DOHH2 (cell line): ENCODE data around the gene FAM131C.

Source experiments
- H3F3A ChIP-seq: fragments of 200-600 bp; sonication (generic), shearing (Covaris generic); 2 replicates; pipeline ENCODE4 v1.6.0; 2016; ENCODE audit warnings: antibody characterized with exemption, mild to moderate bottlenecking; ENCODE audit not compliant: control insufficient read depth, insufficient read depth
- H3K27ac ChIP-seq: fragments of 200-600 bp; sonication (generic); 2 replicates; pipeline ENCODE4 v1.5.1; 2014; ENCODE audit warnings: low read depth, mild to moderate bottlenecking, low read length, moderate library complexity
- H3K27me3 ChIP-seq: fragments of 200-600 bp; sonication (generic); 2 replicates; pipeline ENCODE4 v1.6.1; 2014; ENCODE audit warnings: mild to moderate bottlenecking, low read length, mixed read lengths; ENCODE audit not compliant: control insufficient read depth
- H3K36me3 ChIP-seq: fragments of 200-600 bp; sonication (generic); 2 replicates; pipeline ENCODE4 v1.6.1; 2014; ENCODE audit warnings: mild to moderate bottlenecking, low read length, moderate library complexity, mixed read lengths; ENCODE audit not compliant: control insufficient read depth
- H3K4me1 ChIP-seq: fragments of 200-600 bp; sonication (generic); 2 replicates; pipeline ENCODE4 v1.6.1; 2014; ENCODE audit warnings: mild to moderate bottlenecking, low read length, mixed read lengths; ENCODE audit not compliant: control insufficient read depth
- H3K4me2 ChIP-seq: fragments of 200-600 bp; sonication (generic); 2 replicates; pipeline ENCODE4 v1.6.0; 2014; ENCODE audit warnings: mild to moderate bottlenecking, low read length, moderate library complexity
- H3K4me3 ChIP-seq: fragments of 200-600 bp; sonication (generic); 2 replicates; pipeline ENCODE4 v1.5.1; 2014; ENCODE audit warnings: mild to moderate bottlenecking, low read length, mixed read lengths
- H3K79me2 ChIP-seq: fragments of 200-600 bp; sonication (generic); 2 replicates; pipeline ENCODE4 v1.6.1; 2014; ENCODE audit warnings: mild to moderate bottlenecking, low read length, mixed read lengths; ENCODE audit not compliant: control insufficient read depth
- H3K9me2 ChIP-seq: fragments of 200-600 bp; sonication (generic); replicated peaks from 2 replicates; pipeline ENCODE4 v1.6.1; 2014; ENCODE audit warnings: mild to moderate bottlenecking, low read length, mixed read lengths; ENCODE audit not compliant: control insufficient read depth
- H3K9me3 ChIP-seq: fragments of 200-600 bp; sonication (generic); 2 replicates; pipeline ENCODE4 v1.6.1; 2014; ENCODE audit warnings: antibody characterized with exemption, low read length, mixed read lengths; ENCODE audit not compliant: control insufficient read depth, insufficient read depth
- H4K20me1 ChIP-seq: fragments of 200-600 bp; sonication (generic); 2 replicates; pipeline ENCODE4 v1.6.0; 2014; ENCODE audit warnings: low read depth, mild to moderate bottlenecking, antibody characterized with exemption, low read length, moderate library complexity; ENCODE audit not compliant: control insufficient read depth, insufficient read depth
- EZH2phosphoT487 ChIP-seq: fragments of 200-600 bp; sonication (generic); IDR thresholded peaks from 2 replicates; pipeline ENCODE4 v1.6.1; 2017; ENCODE audit warnings: borderline replicate concordance, mild to moderate bottlenecking, antibody characterized with exemption, low read length, moderate library complexity, mixed read lengths
- TF ChIP-seq, protein P1 (sequence below): fragments of 200-600 bp; sonication (generic); IDR thresholded peaks from one replicate; pipeline ENCODE4 v1.5.1; 2014; ENCODE audit warnings: antibody characterized with exemption, mild to moderate bottlenecking, low read depth, low read length; ENCODE audit not compliant: poor library complexity, severe bottlenecking

FAM131C gene

DNA sequence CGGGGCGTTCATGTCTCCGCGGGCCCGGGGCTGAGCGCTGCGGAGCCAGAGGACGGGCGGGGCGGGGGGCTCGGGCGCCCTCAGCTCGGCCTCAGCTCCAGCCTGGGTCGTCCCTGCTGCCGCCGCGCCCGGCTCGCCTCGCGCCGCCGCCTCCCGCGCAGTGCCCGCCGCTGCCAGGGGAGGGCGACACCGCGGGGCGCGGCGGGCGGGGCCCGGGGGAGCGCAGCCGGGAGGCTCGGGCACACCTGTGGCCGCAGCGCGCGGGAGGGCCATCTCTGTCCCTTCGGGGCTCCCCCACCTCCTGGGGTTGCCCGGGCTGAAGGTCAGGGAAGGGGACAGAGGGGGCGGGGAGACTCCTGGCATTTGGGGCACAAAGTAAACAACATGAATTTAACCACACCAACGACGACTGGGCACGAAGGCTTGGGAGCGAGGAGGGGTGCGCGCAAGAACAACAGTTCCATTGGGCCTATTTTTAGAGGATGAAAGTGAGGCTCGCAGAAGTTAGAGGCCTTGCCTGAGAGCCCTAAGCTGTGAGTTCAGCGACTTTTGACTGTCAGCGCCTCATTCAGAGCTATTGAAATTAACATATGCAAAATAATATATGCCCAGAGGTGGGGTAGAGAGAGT, at the start of gene FAM131C:
Gene FAM131C, minus strand, starts transcription at position 162 of the 630 bp plus-strand sequence. CDS start 209 bp downstream, outside the sequence.
- Histone ChIP-seq H3K4me3 (peak within 1 kb of the TSS; percentile 66), H3K27me3 (peaks cover 50% of the 10 kb centered on the region), H3K27ac (no peak within 1 kb of the TSS)

GRCh38 chr1:16122916-16123315, 49.5 kb upstream of the FAM131C start:
- H3K9me3 ChIP-seq = no peaks in the 10 kb centered on the region
- H3K9me2 ChIP-seq = no peaks in the 10 kb centered on the region
- H3K27ac ChIP-seq = no peak overlapping the region
- no peaks in the 10 kb centered on the region for H3F3A ChIP-seq
- no peaks in the 10 kb centered on the region for H3K27me3 ChIP-seq
- no peaks in the 10 kb centered on the region for H3K4me1 ChIP-seq
- H3K79me2 ChIP-seq = no peaks in the 10 kb centered on the region
- H3K4me2 ChIP-seq = no peak overlapping the region
- TF ChIP-seq EZH2phosphoT487 = no peak
- TF ChIP-seq, protein P1, sequence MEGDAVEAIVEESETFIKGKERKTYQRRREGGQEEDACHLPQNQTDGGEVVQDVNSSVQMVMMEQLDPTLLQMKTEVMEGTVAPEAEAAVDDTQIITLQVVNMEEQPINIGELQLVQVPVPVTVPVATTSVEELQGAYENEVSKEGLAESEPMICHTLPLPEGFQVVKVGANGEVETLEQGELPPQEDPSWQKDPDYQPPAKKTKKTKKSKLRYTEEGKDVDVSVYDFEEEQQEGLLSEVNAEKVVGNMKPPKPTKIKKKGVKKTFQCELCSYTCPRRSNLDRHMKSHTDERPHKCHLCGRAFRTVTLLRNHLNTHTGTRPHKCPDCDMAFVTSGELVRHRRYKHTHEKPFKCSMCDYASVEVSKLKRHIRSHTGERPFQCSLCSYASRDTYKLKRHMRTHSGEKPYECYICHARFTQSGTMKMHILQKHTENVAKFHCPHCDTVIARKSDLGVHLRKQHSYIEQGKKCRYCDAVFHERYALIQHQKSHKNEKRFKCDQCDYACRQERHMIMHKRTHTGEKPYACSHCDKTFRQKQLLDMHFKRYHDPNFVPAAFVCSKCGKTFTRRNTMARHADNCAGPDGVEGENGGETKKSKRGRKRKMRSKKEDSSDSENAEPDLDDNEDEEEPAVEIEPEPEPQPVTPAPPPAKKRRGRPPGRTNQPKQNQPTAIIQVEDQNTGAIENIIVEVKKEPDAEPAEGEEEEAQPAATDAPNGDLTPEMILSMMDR = no peak
- no peaks in the 10 kb centered on the region for H4K20me1 ChIP-seq
- no peaks in the 10 kb centered on the region for H3K36me3 ChIP-seq
- H3K4me3 ChIP-seq = no peak overlapping the region

More for the DNA sequence above, at the start of gene FAM131C:
- peak within 1 kb of the TSS; percentile 91 for H3K4me2 ChIP-seq
- no peaks in the 10 kb centered on the region; the same call in 1 of the 2 replicates for H4K20me1 ChIP-seq
- H3F3A ChIP-seq = 0 out of 2 replicates have a peak, but pooled peaks cover 3% of the 10 kb centered on the region
- H3K36me3 ChIP-seq = no peaks in the 10 kb centered on the region
- H3K9me2 ChIP-seq = no peaks in the 10 kb centered on the region
- no peaks in the 10 kb centered on the region for H3K79me2 ChIP-seq
- H3K9me3 ChIP-seq = no peaks in the 10 kb centered on the region
- TF ChIP-seq, protein P1 = peak; percentile 34
- no peak for TF ChIP-seq EZH2phosphoT487
- H3K4me1 ChIP-seq = peaks cover 8% of the 10 kb centered on the region

- Histone ChIP-seq H4K20me1 (no peaks in the 10 kb centered on the region), H3K79me2 (no peaks in the 10 kb centered on the region), H3K4me1 (no peaks in the 10 kb centered on the region), H3K9me3 (no peaks in the 10 kb centered on the region), H3K27me3 (no peaks in the 10 kb centered on the region), H3K4me3 (no peak overlapping the region), H3K36me3 (no peaks in the 10 kb centered on the region), H3K4me2 (no peak overlapping the region), H3K9me2 (no peaks in the 10 kb centered on the region), H3F3A (no peaks in the 10 kb centered on the region), H3K27ac (no peak overlapping the region)
- TF ChIP-seq, protein P1 = no peak
- no peak for TF ChIP-seq EZH2phosphoT487
Measured at GRCh38 chr1:16122350-16122881, 49.0 kb upstream of the FAM131C start.
